A673 (cell line): Measurements from ENCODE around the gene ARHGAP5. TPM values are rescaled to one million over a fixed set of nuclear protein-coding genes. Genes with fewer than 3 reads are reported as not detected.

Experiments used
- BruUV-seq: library from RNA; stranded (reverse); fragments of 400-500 nt; replicated peaks from 2 replicates; lab custom pipeline; 2021; lab: Mats Ljungman, UMichigan
- CTCF ChIA-PET: fragments of 300-600 bp; sonication (Branson Sonifier 250); formaldehyde crosslinking; loops from one replicate; lab custom pipeline; 2022; ENCODE audit warnings: antibody characterized with exemption; lab: Charles Lee
- POLR2A ChIA-PET: fragments of 300-600 bp; sonication (Branson Sonifier 250); formaldehyde crosslinking; loops from one replicate; lab custom pipeline; 2022; ENCODE audit warnings: antibody characterized with exemption; ENCODE audit not compliant: low non-redundant PET; lab: Charles Lee
- DNase-seq: peaks from one replicate; pipeline ENCODE4 v3.0.0-alpha.2; 2015; ENCODE audit warnings: low spot score
- H3K27ac ChIP-seq: fragments of 200-600 bp; sonication (generic); 2 replicates; pipeline ENCODE4 v1.5.1; 2016; ENCODE audit warnings: mixed run types, low read depth, mild to moderate bottlenecking, mixed read lengths, antibody characterized with exemption, low read length; ENCODE audit not compliant: poor library complexity, severe bottlenecking
- H3K27me3 ChIP-seq: fragments of 200-600 bp; sonication (generic); replicated peaks from 2 replicates; pipeline ENCODE4 v1.6.1; 2017; ENCODE audit warnings: mixed run types, low read depth, mild to moderate bottlenecking, mixed read lengths, antibody characterized with exemption, low read length; ENCODE audit not compliant: insufficient read depth, poor library complexity
- H3K36me3 ChIP-seq: fragments of 200-600 bp; sonication (generic); 2 replicates; pipeline ENCODE4 v1.6.1; 2016; ENCODE audit warnings: mixed run types, mild to moderate bottlenecking, mixed read lengths, antibody characterized with exemption, low read length; ENCODE audit not compliant: insufficient read depth, poor library complexity, severe bottlenecking
- H3K4me1 ChIP-seq: fragments of 200-600 bp; sonication (generic); 2 replicates; pipeline ENCODE4 v1.6.1; 2017; ENCODE audit warnings: mixed run types, mild to moderate bottlenecking, mixed read lengths, antibody characterized with exemption, low read length; ENCODE audit not compliant: insufficient read depth, poor library complexity, severe bottlenecking
- H3K4me3 ChIP-seq: fragments of 200-600 bp; sonication (generic); 2 replicates; pipeline ENCODE4 v1.5.1; 2016; ENCODE audit warnings: low read depth, mixed run types, mild to moderate bottlenecking, mixed read lengths, low read length; ENCODE audit not compliant: poor library complexity, severe bottlenecking
- H3K9me3 ChIP-seq: fragments of 200-600 bp; sonication (generic); 2 replicates; pipeline ENCODE4 v1.6.1; 2016; ENCODE audit warnings: mixed run types, low read depth, mild to moderate bottlenecking, mixed read lengths, antibody characterized with exemption, low read length; ENCODE audit not compliant: poor library complexity, severe bottlenecking
- CTCF ChIP-seq: fragments of 300-800, 200-600 bp; sonication (generic); conservative IDR thresholded peaks from 2 replicates; pipeline ENCODE4 v1.5.1; 2017; ENCODE audit warnings: low read depth, mild to moderate bottlenecking, antibody characterized with exemption, low read length, moderate library complexity, mixed read lengths
- EZH2 ChIP-seq: fragments of 200-600 bp; sonication (generic); IDR thresholded peaks from 2 replicates; pipeline ENCODE4 v1.6.1; 2017; ENCODE audit warnings: borderline replicate concordance, low read depth, mild to moderate bottlenecking, mixed read lengths, antibody characterized with exemption, low read length; ENCODE audit not compliant: poor library complexity, severe bottlenecking
- intact Hi-C: fragments of 100-400 bp; cut with micrococcal nuclease; formaldehyde crosslinking; loops from one replicate; pipeline ENCODE4 v1.10.0; 2022; ENCODE audit not compliant: unreplicated experiment
- total RNA-seq: library from RNA; stranded (reverse); gene quantifications from 2 replicates; pipeline ENCODE4 v1.2.3, GENCODE V29; 2021

ARHGAP5 gene
- total RNA-seq, 1 experiment from 2014 or later, result 51.3 TPM

DNA sequence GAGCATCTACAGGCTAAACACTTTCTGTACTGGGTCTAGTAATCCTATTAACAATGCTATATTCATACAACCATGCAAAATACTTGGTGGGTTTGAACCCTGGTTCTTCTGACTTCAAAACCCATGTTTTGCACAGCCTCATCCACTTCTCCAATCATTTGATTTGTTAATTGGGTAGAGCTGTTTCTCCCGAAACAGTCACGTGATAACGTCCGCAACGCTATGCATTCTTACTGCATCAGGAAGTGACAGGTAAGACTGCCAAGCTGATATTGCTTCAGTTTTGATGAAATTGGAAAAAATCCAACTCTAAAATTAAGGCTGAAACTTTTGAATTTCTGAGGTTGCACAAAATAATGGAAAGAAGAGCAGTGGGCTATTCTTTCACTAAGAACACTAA lies 94.4 kb downstream of the ARHGAP5 start:
- intact Hi-C loops, result no loop called here
- Histone ChIP-seq H3K9me3 (no peaks in the 10 kb centered on the region), H3K36me3 (no peaks in the 10 kb centered on the region), H3K27ac (no peak overlapping the region), H3K4me3 (no peak overlapping the region), H3K4me1 (no peaks in the 10 kb centered on the region), H3K27me3 (no peaks in the 10 kb centered on the region)
- ChIA-PET POLR2A (no interaction called here), CTCF (no interaction called here)
- no peak for DNase-seq
- no TSS peak for BruUV-seq
- TF ChIP-seq CTCF (no peak), EZH2 (no peak)

DNA sequence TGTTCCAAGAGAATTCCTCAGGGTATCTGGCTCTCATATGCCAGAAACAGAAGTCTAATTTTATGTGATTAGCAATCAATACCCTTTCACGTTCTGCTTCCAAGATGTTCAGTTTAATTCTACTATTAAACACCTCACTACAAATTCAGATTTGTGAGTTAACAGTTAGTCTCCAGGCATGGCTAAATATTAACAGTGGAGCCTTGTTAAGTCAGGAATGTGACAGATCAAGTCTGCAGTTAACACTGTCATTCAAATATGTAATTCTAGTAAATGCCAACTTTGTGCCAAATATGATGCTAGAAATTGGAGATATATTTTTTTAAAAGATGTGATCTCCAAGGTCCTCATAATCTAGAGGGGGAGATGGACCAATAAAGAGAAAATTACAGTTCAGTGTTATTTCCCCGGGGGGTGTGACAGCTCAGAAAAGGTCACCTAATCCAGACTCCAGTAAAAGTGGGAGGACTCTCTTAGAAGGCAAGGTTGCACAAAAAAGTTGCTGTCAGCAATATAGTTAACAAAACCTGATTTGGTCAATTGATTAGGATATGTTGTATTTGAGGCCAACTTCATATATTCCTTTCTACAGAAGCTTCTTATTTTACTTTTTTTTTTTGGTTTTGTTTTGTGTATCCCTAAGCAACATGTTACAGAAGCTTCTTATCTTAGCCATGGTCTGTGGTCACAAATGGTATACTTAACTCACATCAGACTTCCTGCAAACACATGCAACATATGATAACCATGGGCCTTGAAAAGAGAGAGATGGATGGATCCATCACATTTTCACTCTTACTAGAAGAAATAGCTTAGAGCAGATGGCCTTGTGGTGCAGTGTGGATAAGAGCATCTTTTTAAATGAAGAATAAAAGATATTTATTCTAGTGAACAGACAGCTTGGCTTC lies 106.3 kb downstream of the ARHGAP5 start:
- no peak for TF ChIP-seq CTCF
- no peak for TF ChIP-seq EZH2

DNA sequence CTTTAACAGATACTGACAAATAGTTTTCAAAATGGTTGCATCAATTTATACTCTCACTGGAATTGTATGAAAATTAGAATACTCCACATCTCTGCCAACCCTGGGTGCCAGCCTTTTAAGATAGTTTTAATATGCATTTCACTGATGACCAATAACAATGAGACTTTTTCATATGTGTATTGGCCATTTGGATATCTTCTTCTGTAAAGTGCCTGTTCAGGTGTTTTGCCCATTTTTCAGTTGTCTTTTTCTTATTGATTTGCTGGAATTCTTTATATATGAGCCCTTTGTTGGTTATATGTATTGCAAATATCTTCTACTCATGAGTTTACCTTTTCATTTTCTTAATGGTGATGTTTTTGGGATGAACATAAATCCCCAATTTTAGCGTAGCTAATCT lies 108.0 kb downstream of the ARHGAP5 start:
- H3K9me3 ChIP-seq, result no peaks in the 10 kb centered on the region
- no peak overlapping the region for H3K27ac ChIP-seq
- no peaks in the 10 kb centered on the region for H3K27me3 ChIP-seq
- H3K36me3 ChIP-seq, result no peaks in the 10 kb centered on the region
- DNase-seq, result no peak
- TF ChIP-seq CTCF (no peak), EZH2 (no peak)
- BruUV-seq, result no TSS peak
- POLR2A ChIA-PET, result no interaction called here
- no peaks in the 10 kb centered on the region for H3K4me1 ChIP-seq
- H3K4me3 ChIP-seq, result no peak overlapping the region
- CTCF ChIA-PET, result no interaction called here
- intact Hi-C loops, result no loop called here

More for the DNA sequence above, 106.3 kb downstream of the ARHGAP5 start:
- ChIA-PET POLR2A (no interaction called here), CTCF (no interaction called here)
- Histone ChIP-seq H3K4me3 (no peak overlapping the region), H3K27ac (no peak overlapping the region), H3K36me3 (no peaks in the 10 kb centered on the region), H3K4me1 (no peaks in the 10 kb centered on the region), H3K27me3 (no peaks in the 10 kb centered on the region), H3K9me3 (no peaks in the 10 kb centered on the region)
- no TSS peak for BruUV-seq
- intact Hi-C loops, result no loop called here
- no peak for DNase-seq
